ENCODE results near the gene SLC41A2.

- TF ChIP-seq EZH2 (IDR thresholded peaks at IDR 0.05; ENCODE audit: insufficient read depth, poor library complexity, severe bottlenecking) (no peak), EZH2phosphoT487 (IDR thresholded peaks at IDR 0.05; ENCODE audit: insufficient read depth, low read depth) (no peak)
These were observed 16.7 kb upstream of the SLC41A2 start for GRCh38 chr12:104974626-104975290.

Data from GM23248 (cell line).